Type B pancreatic cell (in vitro differentiated cells): Measurements from ENCODE around the gene RSL1D1. TPM values are rescaled to one million over a fixed set of nuclear protein-coding genes. Genes with fewer than 3 reads are reported as not detected.

ENCODE experiments used
- DNase-seq: peaks from one replicate; pipeline ENCODE4 v3.0.0; 2021; ENCODE audit warnings: mixed read lengths; ENCODE audit not compliant: unreplicated experiment; ENCODE audit errors: extremely low spot score
- H3K27ac Mint-ChIP-seq: 2 replicates; pipeline ENCODE4 v1.8.0; 2021; ENCODE audit warnings: mild to moderate bottlenecking, mixed read lengths
- H3K27me3 Mint-ChIP-seq: 2 replicates; pipeline ENCODE4 v1.8.0; 2021; ENCODE audit warnings: mixed read lengths
- H3K36me3 Mint-ChIP-seq: 2 replicates; pipeline ENCODE4 v1.8.0; 2021; ENCODE audit warnings: mixed read lengths
- H3K4me1 Mint-ChIP-seq: one replicate; pipeline ENCODE4 v1.8.0; 2021; ENCODE audit warnings: mixed read lengths; ENCODE audit not compliant: unreplicated experiment
- H3K4me3 Mint-ChIP-seq: 2 replicates; pipeline ENCODE4 v1.8.0; 2021; ENCODE audit warnings: mild to moderate bottlenecking, mixed read lengths
- H3K9me3 Mint-ChIP-seq: 2 replicates; pipeline ENCODE4 v1.8.0; 2021; ENCODE audit warnings: mixed read lengths
- CTCF ChIP-seq: fragments of 200-600 bp; sonication (generic); conservative IDR thresholded peaks from 2 replicates; pipeline ENCODE4 v1.5.0; 2021; ENCODE audit warnings: antibody characterized with exemption, mild to moderate bottlenecking
- total RNA-seq: library from RNA; stranded (reverse); gene quantifications from 2 replicates; pipeline ENCODE4 v1.2.1, GENCODE V29; 2021; ENCODE audit warnings: low replicate concordance

The RSL1D1 gene
- total RNA-seq, 1 donor from 2014 or later: 184 TPM

- no peak overlapping the region for H3K4me3 Mint-ChIP-seq
- H3K27me3 Mint-ChIP-seq: no peaks in the 10 kb centered on the region
- H3K27ac Mint-ChIP-seq: no peak overlapping the region
- DNase-seq: no peak
- no peaks in the 10 kb centered on the region for H3K9me3 Mint-ChIP-seq
- no peak for TF ChIP-seq CTCF
- H3K4me1 Mint-ChIP-seq: peaks cover 8% of the 10 kb centered on the region
- H3K36me3 Mint-ChIP-seq: no peaks in the 10 kb centered on the region
Measured at GRCh38 chr16:11805556-11805955, 45.8 kb downstream of the RSL1D1 start.

DNA sequence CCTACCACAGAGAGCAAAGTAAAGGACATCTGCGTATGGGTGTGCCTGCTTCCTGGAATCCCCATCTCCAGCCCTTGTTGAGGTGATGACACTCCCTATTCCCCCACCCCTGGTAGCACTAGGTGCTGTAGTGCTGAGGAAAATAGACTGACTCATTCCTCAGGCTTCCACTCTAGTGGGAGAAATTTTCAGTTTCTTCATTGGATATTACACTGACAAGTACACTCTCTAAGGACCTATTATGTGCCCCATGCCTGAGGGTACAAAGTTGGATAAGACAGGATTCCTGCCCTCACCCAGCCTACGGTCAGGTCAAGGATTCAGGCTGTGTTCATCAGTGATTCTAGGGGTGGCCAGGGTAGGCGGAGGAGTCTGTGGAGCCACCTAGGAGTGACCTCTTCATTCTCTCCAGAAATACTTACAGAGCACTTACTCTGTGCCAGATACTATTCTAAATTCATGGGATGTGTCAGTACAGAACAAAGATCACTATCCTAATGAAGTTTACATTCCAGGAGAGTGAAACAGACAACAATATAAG lies 49.8 kb downstream of the RSL1D1 start:
- Mint-ChIP-seq H3K27ac (peak overlapping the region; percentile 42), H3K4me1 (peaks cover 33% of the 10 kb centered on the region)

GRCh38 chr16:11800382-11800718 lies 51.0 kb downstream of the RSL1D1 start:
- Mint-ChIP-seq H3K9me3 (no peaks in the 10 kb centered on the region), H3K27me3 (no peaks in the 10 kb centered on the region), H3K4me1 (peaks cover 38% of the 10 kb centered on the region), H3K4me3 (peak overlapping the region; percentile 50), H3K27ac (peak overlapping the region; percentile 96), H3K36me3 (no peaks in the 10 kb centered on the region)
- no peak for DNase-seq
- TF ChIP-seq CTCF: no peak

More for the DNA sequence above, 49.8 kb downstream of the RSL1D1 start:
- Mint-ChIP-seq H3K27me3 (no peaks in the 10 kb centered on the region), H3K36me3 (no peaks in the 10 kb centered on the region), H3K9me3 (no peaks in the 10 kb centered on the region), H3K4me3 (peak overlapping the region; percentile 30)
- no peak for DNase-seq
- TF ChIP-seq CTCF: no peak

GRCh38 chr16:11799509-11800381 lies 51.6 kb downstream of the RSL1D1 start:
- Mint-ChIP-seq H3K27me3 (no peaks in the 10 kb centered on the region), H3K27ac (peak overlapping the region; percentile 96), H3K4me1 (peaks cover 42% of the 10 kb centered on the region), H3K4me3 (peak overlapping the region; percentile 96), H3K36me3 (peaks cover 5% of the 10 kb centered on the region), H3K9me3 (no peaks in the 10 kb centered on the region)
- no peak for DNase-seq
- TF ChIP-seq CTCF: no peak

GRCh38 chr16:11799017-11799381 lies 52.3 kb downstream of the RSL1D1 start:
- H3K36me3 Mint-ChIP-seq: peaks cover 7% of the 10 kb centered on the region
- H3K4me1 Mint-ChIP-seq: peaks cover 49% of the 10 kb centered on the region
- H3K9me3 Mint-ChIP-seq: no peaks in the 10 kb centered on the region
- peak overlapping the region; percentile 96 for H3K27ac Mint-ChIP-seq
- no peaks in the 10 kb centered on the region for H3K27me3 Mint-ChIP-seq
- no peak for TF ChIP-seq CTCF
- no peak for DNase-seq
- peak overlapping the region; percentile 96 for H3K4me3 Mint-ChIP-seq
